ENCODE results near the gene PDSS2. TPM values are rescaled to one million over a fixed set of nuclear protein-coding genes. Genes with fewer than 3 reads are reported as not detected.

Gene PDSS2
- total RNA-seq, 1 donor from 2014 or later = 7.9 TPM

- Mint-ChIP-seq H3K9me3 (ENCODE audit: unreplicated experiment) (no peaks in the 10 kb centered on the region), H3K36me3 (ENCODE audit: low read depth, unreplicated experiment) (no peaks in the 10 kb centered on the region), H3K4me1 (ENCODE audit: unreplicated experiment) (no peaks in the 10 kb centered on the region), H3K27ac (ENCODE audit: unreplicated experiment) (no peak overlapping the region), H3K4me3 (ENCODE audit: unreplicated experiment) (no peak overlapping the region), H3K27me3 (ENCODE audit: unreplicated experiment) (peaks cover 1% of the 10 kb centered on the region)
- DNase-seq (ENCODE audit: low spot score) = no peak
- TF ChIP-seq CTCF (IDR thresholded peaks at IDR 0.05; ENCODE audit: unreplicated experiment) = no peak
Measured at GRCh38 chr6:107272246-107272645, 187.1 kb downstream of the PDSS2 start.

GRCh38 chr6:107271208-107271790, 188.1 kb downstream of the PDSS2 start:
- H3K4me3 Mint-ChIP-seq (ENCODE audit: unreplicated experiment) = no peak overlapping the region
- no peak overlapping the region for H3K27ac Mint-ChIP-seq (ENCODE audit: unreplicated experiment)
- no peak for TF ChIP-seq CTCF (IDR thresholded peaks at IDR 0.05; ENCODE audit: unreplicated experiment)
- DNase-seq (ENCODE audit: low spot score) = no peak
- H3K27me3 Mint-ChIP-seq (ENCODE audit: unreplicated experiment) = peaks cover 1% of the 10 kb centered on the region
- peaks cover 3% of the 10 kb centered on the region for H3K4me1 Mint-ChIP-seq (ENCODE audit: unreplicated experiment)
- no peaks in the 10 kb centered on the region for H3K36me3 Mint-ChIP-seq (ENCODE audit: low read depth, unreplicated experiment)
- H3K9me3 Mint-ChIP-seq (ENCODE audit: unreplicated experiment) = no peaks in the 10 kb centered on the region

- no peak overlapping the region for H3K4me3 Mint-ChIP-seq (ENCODE audit: unreplicated experiment)
- H3K9me3 Mint-ChIP-seq (ENCODE audit: unreplicated experiment) = no peaks in the 10 kb centered on the region
- H3K4me1 Mint-ChIP-seq (ENCODE audit: unreplicated experiment) = peaks cover 3% of the 10 kb centered on the region
- no peak for DNase-seq (ENCODE audit: low spot score)
- TF ChIP-seq CTCF (IDR thresholded peaks at IDR 0.05; ENCODE audit: unreplicated experiment) = no peak
- peaks cover 1% of the 10 kb centered on the region for H3K27me3 Mint-ChIP-seq (ENCODE audit: unreplicated experiment)
- H3K36me3 Mint-ChIP-seq (ENCODE audit: low read depth, unreplicated experiment) = no peaks in the 10 kb centered on the region
- no peak overlapping the region for H3K27ac Mint-ChIP-seq (ENCODE audit: unreplicated experiment)
Measured at GRCh38 chr6:107267634-107268033, 191.7 kb downstream of the PDSS2 start.

GRCh38 chr6:107267006-107267405, 192.4 kb downstream of the PDSS2 start:
- Mint-ChIP-seq H3K9me3 (ENCODE audit: unreplicated experiment) (no peaks in the 10 kb centered on the region), H3K27me3 (ENCODE audit: unreplicated experiment) (peaks cover 1% of the 10 kb centered on the region), H3K27ac (ENCODE audit: unreplicated experiment) (no peak overlapping the region), H3K4me1 (ENCODE audit: unreplicated experiment) (peaks cover 3% of the 10 kb centered on the region), H3K4me3 (ENCODE audit: unreplicated experiment) (no peak overlapping the region), H3K36me3 (ENCODE audit: low read depth, unreplicated experiment) (no peaks in the 10 kb centered on the region)
- no peak for DNase-seq (ENCODE audit: low spot score)
- TF ChIP-seq CTCF (IDR thresholded peaks at IDR 0.05; ENCODE audit: unreplicated experiment) = no peak

GRCh38 chr6:107266563-107266962, 192.8 kb downstream of the PDSS2 start:
- no peak for DNase-seq (ENCODE audit: low spot score)
- Mint-ChIP-seq H3K4me3 (ENCODE audit: unreplicated experiment) (no peak overlapping the region), H3K27me3 (ENCODE audit: unreplicated experiment) (peaks cover 1% of the 10 kb centered on the region), H3K9me3 (ENCODE audit: unreplicated experiment) (no peaks in the 10 kb centered on the region), H3K27ac (ENCODE audit: unreplicated experiment) (no peak overlapping the region), H3K36me3 (ENCODE audit: low read depth, unreplicated experiment) (no peaks in the 10 kb centered on the region), H3K4me1 (ENCODE audit: unreplicated experiment) (peaks cover 3% of the 10 kb centered on the region)
- TF ChIP-seq CTCF (IDR thresholded peaks at IDR 0.05; ENCODE audit: unreplicated experiment) = no peak
